ENCODE measurements around the gene NRXN3. TPM values are rescaled to one million over a fixed set of nuclear protein-coding genes. Genes with fewer than 3 reads are reported as not detected.
A peak's percentile ranks its signal among the peaks of the same experiment; 100 is the strongest.

Gene NRXN3
- polyA plus RNA-seq, 1 of the 3 experiments (the other 2 are of a cell fraction): 1.6 TPM

DNA sequence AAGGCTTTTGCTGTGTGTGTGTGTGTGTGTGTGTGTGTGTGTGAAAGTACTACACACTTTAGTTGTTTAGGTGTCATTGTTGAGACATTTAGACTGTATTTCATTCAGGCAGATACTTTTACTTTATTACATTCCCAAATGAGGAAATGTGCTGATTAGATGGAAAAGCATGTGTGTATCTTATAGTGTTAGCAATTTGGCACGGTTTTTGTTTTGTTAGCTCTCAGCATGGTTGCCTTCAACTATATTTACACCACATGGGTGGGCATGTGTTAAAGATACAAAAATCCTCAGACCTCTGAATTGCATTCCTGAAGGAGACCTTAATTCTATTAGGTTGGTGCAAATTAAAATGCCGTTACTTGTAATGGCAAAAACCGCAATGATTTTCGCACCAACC, 1161.7 kb downstream of the NRXN3 start:
- no peaks in the 10 kb centered on the region for H3K79me2 ChIP-seq (ENCODE audit: insufficient read depth)
- ChIA-PET POLR2A (no interaction called here), CTCF (no interaction called here)
- H4K20me1 ChIP-seq (ENCODE audit: insufficient read depth): no peaks in the 10 kb centered on the region
- H3K27me3 ChIP-seq (ENCODE audit: insufficient read depth): no peaks in the 10 kb centered on the region
- H3K9ac ChIP-seq: no peak overlapping the region
- H3K9me3 ChIP-seq: no peaks in the 10 kb centered on the region
- WGBS (ENCODE audit: low lambda C conversion rate): 48% methylated on average over 4 of the region's 4 CpGs
- no peak for DNase-seq
- no peak overlapping the region for H2AFZ ChIP-seq (ENCODE audit: low read depth)
- peak overlapping the region; percentile 57; the same call in 1 of the 2 replicates for H3K4me2 ChIP-seq
- H3K27ac ChIP-seq (ENCODE audit: low read depth in 2 of 2, low read length in 1 of 2): 0 out of 4 replicates have a peak overlapping the region, but pooled peaks of 1 of the 2 experiments have one; percentile 53
- H3K4me1 ChIP-seq (ENCODE audit: control insufficient read depth in 1 of 2, insufficient read depth in 2 of 2, low read depth in 1 of 2, low read length in 1 of 2): 0 out of 4 replicates have a peak, but pooled peaks cover 2 to 6% of the 10 kb centered on the region in 2 experiments
- no peaks in the 10 kb centered on the region for H3K36me3 ChIP-seq (replicated peaks in 1 of 2; ENCODE audit: control insufficient read depth in 1 of 2, insufficient read depth in 2 of 2, low read length in 1 of 2)
- H3F3A ChIP-seq (replicated peaks; ENCODE audit: insufficient read depth): peaks cover 11% of the 10 kb centered on the region
- TF ChIP-seq, protein P1, sequence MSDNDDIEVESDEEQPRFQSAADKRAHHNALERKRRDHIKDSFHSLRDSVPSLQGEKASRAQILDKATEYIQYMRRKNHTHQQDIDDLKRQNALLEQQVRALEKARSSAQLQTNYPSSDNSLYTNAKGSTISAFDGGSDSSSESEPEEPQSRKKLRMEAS (IDR thresholded peaks at IDR 0.05; ENCODE audit: low read depth): no peak
- TF ChIP-seq, protein P2, sequence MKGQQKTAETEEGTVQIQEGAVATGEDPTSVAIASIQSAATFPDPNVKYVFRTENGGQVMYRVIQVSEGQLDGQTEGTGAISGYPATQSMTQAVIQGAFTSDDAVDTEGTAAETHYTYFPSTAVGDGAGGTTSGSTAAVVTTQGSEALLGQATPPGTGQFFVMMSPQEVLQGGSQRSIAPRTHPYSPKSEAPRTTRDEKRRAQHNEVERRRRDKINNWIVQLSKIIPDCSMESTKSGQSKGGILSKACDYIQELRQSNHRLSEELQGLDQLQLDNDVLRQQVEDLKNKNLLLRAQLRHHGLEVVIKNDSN (IDR thresholded peaks at IDR 0.05; ENCODE audit: borderline replicate concordance, low read depth): no peak
- TF ChIP-seq GATA2 (CRISPR knock-in tag; IDR thresholded peaks at IDR 0.05): no peak
- TF ChIP-seq SIN3A (IDR thresholded peaks at IDR 0.05; ENCODE audit: borderline replicate concordance, low read depth, low read length): no peak
- no peak for TF ChIP-seq FOXM1 (IDR thresholded peaks at IDR 0.05; ENCODE audit: low read depth)
- TF ChIP-seq EZH2phosphoT487 (IDR thresholded peaks at IDR 0.05; ENCODE audit: borderline replicate concordance, low read depth): no peak
- TF ChIP-seq, protein P3, sequence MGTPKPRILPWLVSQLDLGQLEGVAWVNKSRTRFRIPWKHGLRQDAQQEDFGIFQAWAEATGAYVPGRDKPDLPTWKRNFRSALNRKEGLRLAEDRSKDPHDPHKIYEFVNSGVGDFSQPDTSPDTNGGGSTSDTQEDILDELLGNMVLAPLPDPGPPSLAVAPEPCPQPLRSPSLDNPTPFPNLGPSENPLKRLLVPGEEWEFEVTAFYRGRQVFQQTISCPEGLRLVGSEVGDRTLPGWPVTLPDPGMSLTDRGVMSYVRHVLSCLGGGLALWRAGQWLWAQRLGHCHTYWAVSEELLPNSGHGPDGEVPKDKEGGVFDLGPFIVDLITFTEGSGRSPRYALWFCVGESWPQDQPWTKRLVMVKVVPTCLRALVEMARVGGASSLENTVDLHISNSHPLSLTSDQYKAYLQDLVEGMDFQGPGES (IDR thresholded peaks at IDR 0.05; ENCODE audit: low read depth, low read length): no peak
- no peak for TF ChIP-seq TCF12 (IDR thresholded peaks at IDR 0.05)
- no peak for TF ChIP-seq MXI1 (IDR thresholded peaks at IDR 0.05; ENCODE audit: low read depth, low read length)
- no peak for TF ChIP-seq RCOR1 (IDR thresholded peaks at IDR 0.05; ENCODE audit: low read length)
- TF ChIP-seq MEF2A (IDR thresholded peaks at IDR 0.05; ENCODE audit: borderline replicate concordance, low read depth): no peak
- no peak for TF ChIP-seq TEAD4 (IDR thresholded peaks at IDR 0.05; ENCODE audit: borderline replicate concordance, insufficient read depth)
- TF ChIP-seq JUND (IDR thresholded peaks at IDR 0.05): no peak
- TF ChIP-seq RAD21 (IDR thresholded peaks at IDR 0.05; ENCODE audit: low read length): no peak
- TF ChIP-seq CHD2 (IDR thresholded peaks at IDR 0.05; ENCODE audit: low read length, partially characterized antibody): no peak
- TF ChIP-seq RXRA (IDR thresholded peaks at IDR 0.05; ENCODE audit: borderline replicate concordance, low read depth): no peak
- TF ChIP-seq, protein P4, sequence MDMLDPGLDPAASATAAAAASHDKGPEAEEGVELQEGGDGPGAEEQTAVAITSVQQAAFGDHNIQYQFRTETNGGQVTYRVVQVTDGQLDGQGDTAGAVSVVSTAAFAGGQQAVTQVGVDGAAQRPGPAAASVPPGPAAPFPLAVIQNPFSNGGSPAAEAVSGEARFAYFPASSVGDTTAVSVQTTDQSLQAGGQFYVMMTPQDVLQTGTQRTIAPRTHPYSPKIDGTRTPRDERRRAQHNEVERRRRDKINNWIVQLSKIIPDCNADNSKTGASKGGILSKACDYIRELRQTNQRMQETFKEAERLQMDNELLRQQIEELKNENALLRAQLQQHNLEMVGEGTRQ (IDR thresholded peaks at IDR 0.05; ENCODE audit: borderline replicate concordance, low read depth, low read length): no peak
- H3K9me2 ChIP-seq: no peaks in the 10 kb centered on the region
- no peak overlapping the region; a peak in 1 of 4 replicates for H3K4me3 ChIP-seq (ENCODE audit: low read depth in 2 of 2, low read length in 1 of 2)

Data from SK-N-SH (cell line).